Neural crest cell (in vitro differentiated cells): ENCODE measurements around the gene ALPG. TPM values are rescaled to one million over a fixed set of nuclear protein-coding genes. Genes with fewer than 3 reads are reported as not detected.
"Not testable (repeated sequence)": the region's sequence is repeated elsewhere in the genome, so short reads cannot be mapped to it uniquely, and the experiment has no call there.

Experiments
- DNase-seq: peaks from one replicate; pipeline ENCODE4 v3.0.0; 2021; ENCODE audit warnings: low read depth, mixed read lengths, low spot score
- H3K27ac Mint-ChIP-seq: one replicate; pipeline ENCODE4 v1.8.0; 2021; ENCODE audit warnings: mild to moderate bottlenecking, mixed read lengths; ENCODE audit not compliant: unreplicated experiment
- H3K27me3 Mint-ChIP-seq: 2 replicates; pipeline ENCODE4 v1.8.0; 2021; ENCODE audit warnings: low read depth, mild to moderate bottlenecking, mixed read lengths
- H3K36me3 Mint-ChIP-seq: 2 replicates; pipeline ENCODE4 v1.8.0; 2021; ENCODE audit warnings: low read depth, mild to moderate bottlenecking, mixed read lengths
- H3K4me1 Mint-ChIP-seq: 2 replicates; pipeline ENCODE4 v1.8.0; 2021; ENCODE audit warnings: mixed read lengths
- H3K4me3 Mint-ChIP-seq: one replicate; pipeline ENCODE4 v1.8.0; 2021; ENCODE audit warnings: mild to moderate bottlenecking, mixed read lengths
- H3K9me3 Mint-ChIP-seq: 2 replicates; pipeline ENCODE4 v1.8.0; 2021; ENCODE audit warnings: mixed read lengths
- total RNA-seq: library from RNA; stranded (reverse); gene quantifications from 2 replicates; pipeline ENCODE4 v1.2.1, GENCODE V29; 2021
- TF ChIP-seq, protein P1 (sequence below): fragments of 200-600 bp; sonication (generic); conservative IDR thresholded peaks from 2 replicates; pipeline ENCODE4 v1.5.0; 2021; ENCODE audit warnings: antibody characterized with exemption, mild to moderate bottlenecking

ALPG gene
- total RNA-seq, 1 donor from 2014 or later: not detected

DNA sequence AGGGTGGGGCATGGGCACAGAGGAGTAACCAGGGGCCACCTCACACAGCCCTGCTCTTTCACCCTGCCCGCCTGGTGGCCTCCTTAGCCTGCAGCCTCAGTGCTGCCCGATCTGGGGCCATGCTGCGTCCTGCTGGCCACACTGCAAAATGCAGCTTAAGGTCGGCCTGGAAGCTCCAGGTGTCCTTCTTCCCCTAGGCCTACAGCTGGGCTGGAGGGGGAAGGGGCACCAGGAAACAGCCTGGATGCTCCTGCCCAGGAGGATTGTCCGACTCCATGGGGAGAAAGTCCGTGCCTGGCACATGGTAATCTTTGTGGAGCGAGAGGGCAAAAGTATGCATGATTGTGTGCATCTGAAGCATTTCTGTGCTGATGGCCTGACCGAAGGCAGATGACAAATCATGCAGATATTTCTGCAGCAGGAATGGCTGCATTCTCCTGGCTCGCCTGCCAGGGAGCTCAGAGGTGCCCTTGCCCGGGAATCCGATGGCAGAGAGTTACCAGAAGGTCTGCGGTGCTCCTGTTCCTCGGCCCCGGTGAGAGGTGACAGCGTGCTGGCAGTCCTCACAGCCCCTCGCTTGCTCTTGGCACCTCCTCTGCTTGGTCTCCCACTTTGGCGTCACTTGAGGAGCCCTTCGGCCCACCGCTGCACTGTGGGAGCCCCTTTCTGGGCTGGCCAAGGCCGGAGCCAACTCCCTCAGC lies 40.9 kb upstream of the ALPG start:
- peak; percentile 51 for DNase-seq
- H3K27ac Mint-ChIP-seq: no peak overlapping the region
- H3K36me3 Mint-ChIP-seq: no peaks in the 10 kb centered on the region

GRCh38 chr2:232366461-232366860 lies 40.2 kb upstream of the ALPG start:
- not testable (repeated sequence) for H3K27me3 Mint-ChIP-seq, H3K27ac Mint-ChIP-seq, DNase-seq, H3K9me3 Mint-ChIP-seq, H3K36me3 Mint-ChIP-seq, H3K4me3 Mint-ChIP-seq
- H3K4me1 Mint-ChIP-seq: peaks cover 20% of the 10 kb centered on the region

More for the DNA sequence above, 40.9 kb upstream of the ALPG start:
- TF ChIP-seq, protein P1, sequence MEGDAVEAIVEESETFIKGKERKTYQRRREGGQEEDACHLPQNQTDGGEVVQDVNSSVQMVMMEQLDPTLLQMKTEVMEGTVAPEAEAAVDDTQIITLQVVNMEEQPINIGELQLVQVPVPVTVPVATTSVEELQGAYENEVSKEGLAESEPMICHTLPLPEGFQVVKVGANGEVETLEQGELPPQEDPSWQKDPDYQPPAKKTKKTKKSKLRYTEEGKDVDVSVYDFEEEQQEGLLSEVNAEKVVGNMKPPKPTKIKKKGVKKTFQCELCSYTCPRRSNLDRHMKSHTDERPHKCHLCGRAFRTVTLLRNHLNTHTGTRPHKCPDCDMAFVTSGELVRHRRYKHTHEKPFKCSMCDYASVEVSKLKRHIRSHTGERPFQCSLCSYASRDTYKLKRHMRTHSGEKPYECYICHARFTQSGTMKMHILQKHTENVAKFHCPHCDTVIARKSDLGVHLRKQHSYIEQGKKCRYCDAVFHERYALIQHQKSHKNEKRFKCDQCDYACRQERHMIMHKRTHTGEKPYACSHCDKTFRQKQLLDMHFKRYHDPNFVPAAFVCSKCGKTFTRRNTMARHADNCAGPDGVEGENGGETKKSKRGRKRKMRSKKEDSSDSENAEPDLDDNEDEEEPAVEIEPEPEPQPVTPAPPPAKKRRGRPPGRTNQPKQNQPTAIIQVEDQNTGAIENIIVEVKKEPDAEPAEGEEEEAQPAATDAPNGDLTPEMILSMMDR: peak; percentile 56
- peaks cover 20% of the 10 kb centered on the region for H3K4me1 Mint-ChIP-seq
- H3K9me3 Mint-ChIP-seq: no peaks in the 10 kb centered on the region
- no peaks in the 10 kb centered on the region for H3K27me3 Mint-ChIP-seq
- no peak overlapping the region for H3K4me3 Mint-ChIP-seq

- Mint-ChIP-seq H3K27me3 (no peaks in the 10 kb centered on the region), H3K9me3 (no peaks in the 10 kb centered on the region), H3K27ac (peak overlapping the region; percentile 35), H3K4me3 (no peak overlapping the region), H3K36me3 (no peaks in the 10 kb centered on the region), H3K4me1 (peaks cover 20% of the 10 kb centered on the region)
- no peak for DNase-seq
- TF ChIP-seq, protein P1: no peak
These were observed 39.6 kb upstream of the ALPG start for GRCh38 chr2:232367016-232367415.

DNA sequence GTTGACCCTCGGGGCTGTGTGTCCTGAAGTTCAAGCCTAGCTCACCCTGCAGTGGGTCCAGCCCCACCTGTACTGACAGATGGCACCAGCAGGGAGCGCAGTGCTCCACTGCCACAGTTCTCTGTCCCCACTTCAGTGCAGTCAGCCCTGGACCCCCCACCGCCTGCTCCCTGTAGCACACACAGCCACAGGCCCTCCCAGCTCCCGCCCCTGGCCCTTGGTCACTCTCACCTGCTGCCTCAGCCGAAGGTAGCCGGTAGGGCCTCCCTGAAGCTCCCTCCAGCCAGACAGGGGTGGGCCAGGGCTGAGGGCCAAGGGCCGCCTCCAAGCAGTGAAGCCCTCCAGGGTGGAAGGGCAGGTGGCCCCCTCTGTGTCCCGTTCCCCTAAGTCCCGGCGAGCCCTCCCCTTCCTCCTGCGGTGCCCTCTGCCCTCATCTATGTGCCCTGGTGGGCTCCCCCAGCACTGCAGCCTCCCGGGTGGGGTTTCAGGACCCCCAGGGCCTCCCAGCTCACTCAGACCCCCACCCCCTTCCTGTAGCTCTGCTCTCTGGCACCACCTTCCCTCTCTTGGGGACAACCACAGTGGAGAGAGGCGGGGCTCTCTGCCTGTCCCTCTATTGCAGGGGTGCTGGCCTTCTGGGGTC lies 38.9 kb upstream of the ALPG start:
- TF ChIP-seq, protein P1: peak; percentile 36
- no peak for DNase-seq
- Mint-ChIP-seq H3K4me1 (peaks cover 20% of the 10 kb centered on the region), H3K27ac (peak overlapping the region; percentile 6), H3K27me3 (no peaks in the 10 kb centered on the region), H3K4me3 (no peak overlapping the region), H3K9me3 (no peaks in the 10 kb centered on the region), H3K36me3 (no peaks in the 10 kb centered on the region)

DNA sequence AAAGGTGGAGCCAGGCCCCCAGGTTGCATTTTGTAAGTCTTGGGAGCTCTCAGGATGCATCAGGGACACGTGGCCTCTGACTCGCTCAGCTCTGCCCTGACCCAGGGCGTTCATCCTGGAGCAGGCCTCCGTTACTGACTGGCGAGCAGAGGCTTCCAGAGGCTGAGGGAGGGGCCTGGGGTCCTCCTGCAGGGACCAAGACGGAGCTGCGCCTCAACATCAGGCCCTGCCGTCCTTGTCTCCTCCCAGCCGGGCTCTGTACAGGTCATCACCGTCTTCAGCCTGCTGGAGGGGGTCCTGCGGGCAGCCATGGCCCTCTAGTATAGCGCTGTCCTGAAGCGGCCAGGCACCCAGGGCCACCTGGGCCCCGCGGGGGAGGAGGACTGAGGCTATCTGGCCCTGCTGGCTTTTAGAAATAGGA lies 38.3 kb upstream of the ALPG start:
- Mint-ChIP-seq H3K4me3 (no peak overlapping the region), H3K4me1 (peaks cover 20% of the 10 kb centered on the region), H3K27me3 (no peaks in the 10 kb centered on the region), H3K36me3 (no peaks in the 10 kb centered on the region), H3K9me3 (no peaks in the 10 kb centered on the region), H3K27ac (no peak overlapping the region)
- TF ChIP-seq, protein P1: no peak
- no peak for DNase-seq
